GM18502 (cell line): ENCODE measurements around the gene TACC2.

ENCODE experiments used
- ATAC-seq: cut with Tn5 transposase; IDR thresholded peaks from one replicate; pipeline ENCODE4 v1.9.1; 2021; ENCODE audit warnings: mild to moderate bottlenecking; ENCODE audit not compliant: unreplicated experiment, poor library complexity

Gene TACC2

GRCh38 chr10:122237331-122237990 is 248.5 kb downstream of the TACC2 start:
- ATAC-seq = no peak

GRCh38 chr10:122239578-122240257 is 250.8 kb downstream of the TACC2 start:
- no peak for ATAC-seq

GRCh38 chr10:122240401-122240800 is 251.4 kb downstream of the TACC2 start:
- ATAC-seq = no peak

GRCh38 chr10:122241836-122242235 is 252.9 kb downstream of the TACC2 start:
- no peak for ATAC-seq

- ATAC-seq = no peak
Observed at GRCh38 chr10:122243550-122243949, 254.6 kb downstream of the TACC2 start.

GRCh38 chr10:122244001-122244975 is 255.3 kb downstream of the TACC2 start:
- no peak for ATAC-seq

- ATAC-seq = no peak
Observed at GRCh38 chr10:122245136-122245535, 256.2 kb downstream of the TACC2 start.

GRCh38 chr10:122245897-122246296 is 256.9 kb downstream of the TACC2 start:
- no peak for ATAC-seq

- no peak for ATAC-seq
Observed at GRCh38 chr10:122246830-122247520, 258.0 kb downstream of the TACC2 start.

GRCh38 chr10:122248356-122249302 is 259.7 kb downstream of the TACC2 start:
- no peak for ATAC-seq

- ATAC-seq = no peak
Observed at GRCh38 chr10:122249303-122249850, 260.4 kb downstream of the TACC2 start.

GRCh38 chr10:122249991-122250750 is 261.2 kb downstream of the TACC2 start:
- no peak for ATAC-seq

GRCh38 chr10:122251459-122252255 is 262.7 kb downstream of the TACC2 start:
- no peak for ATAC-seq

GRCh38 chr10:122252805-122253204 is 263.8 kb downstream of the TACC2 start:
- ATAC-seq = no peak

- ATAC-seq = no peak
Observed at GRCh38 chr10:122253605-122254004, 264.6 kb downstream of the TACC2 start.

- ATAC-seq = no peak
Observed at GRCh38 chr10:122254831-122255230, 265.9 kb downstream of the TACC2 start.

GRCh38 chr10:122255509-122256301 is 266.7 kb downstream of the TACC2 start:
- no peak for ATAC-seq
